HG02970 (cell line): Measurements from ENCODE around the gene DNAJB6.

ENCODE experiments used
- ATAC-seq: cut with Tn5 transposase; IDR thresholded peaks from one replicate; pipeline ENCODE4 v1.9.1; 2021; ENCODE audit warnings: mild to moderate bottlenecking, moderate library complexity, moderate number of reproducible peaks; ENCODE audit not compliant: unreplicated experiment, low FRiP score

The DNAJB6 gene

DNA sequence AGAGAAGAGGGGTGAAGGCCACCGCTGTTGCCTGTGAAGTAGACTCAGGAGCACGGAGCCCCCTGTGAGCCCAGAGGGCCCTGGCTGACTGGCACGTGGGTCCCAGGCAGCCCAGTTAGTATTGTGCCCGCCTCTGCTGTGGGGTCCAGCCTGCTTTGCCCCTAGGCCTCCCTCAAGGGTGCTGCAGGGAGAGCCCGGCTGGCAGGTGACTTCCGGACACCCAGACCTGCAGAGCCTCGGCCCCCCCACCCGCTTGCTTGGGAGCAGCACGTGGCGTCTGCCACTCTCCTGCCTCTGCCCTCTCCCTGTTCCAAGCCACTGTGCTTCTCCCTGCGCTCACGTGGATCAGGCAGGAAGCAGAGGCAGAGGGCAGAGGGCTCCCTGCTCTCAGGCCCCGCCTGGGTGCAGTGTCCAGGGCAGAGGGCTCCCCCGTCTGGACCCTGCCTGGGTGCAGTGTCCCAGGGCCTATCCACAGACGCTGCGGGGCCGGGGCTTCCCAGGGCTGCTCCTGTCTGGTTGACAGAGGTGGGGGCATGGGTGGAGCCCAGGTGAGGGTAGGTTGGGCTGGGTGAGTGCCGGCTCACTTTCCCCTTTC lies 88.4 kb downstream of the DNAJB6 start:
- no peak for ATAC-seq

DNA sequence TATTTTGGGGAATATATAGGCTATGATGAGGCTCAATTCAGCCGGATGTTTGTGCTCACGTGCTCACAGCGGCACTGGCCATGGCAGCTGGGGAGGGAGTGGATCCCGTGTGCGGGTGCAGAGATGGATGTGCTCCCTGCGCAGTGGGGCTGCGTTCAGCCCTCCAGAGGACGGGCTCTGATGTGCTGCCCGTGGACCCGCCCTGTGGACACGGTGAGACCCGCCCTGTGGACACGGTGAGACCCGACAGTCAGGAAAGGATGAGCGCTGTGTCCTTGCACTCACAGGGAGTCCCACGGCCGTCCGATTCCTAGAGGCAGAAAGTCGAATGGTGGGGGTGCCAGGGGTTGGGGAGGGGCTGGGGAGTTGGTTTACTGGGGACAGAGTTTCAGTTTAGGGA lies 89.0 kb downstream of the DNAJB6 start:
- no peak for ATAC-seq

DNA sequence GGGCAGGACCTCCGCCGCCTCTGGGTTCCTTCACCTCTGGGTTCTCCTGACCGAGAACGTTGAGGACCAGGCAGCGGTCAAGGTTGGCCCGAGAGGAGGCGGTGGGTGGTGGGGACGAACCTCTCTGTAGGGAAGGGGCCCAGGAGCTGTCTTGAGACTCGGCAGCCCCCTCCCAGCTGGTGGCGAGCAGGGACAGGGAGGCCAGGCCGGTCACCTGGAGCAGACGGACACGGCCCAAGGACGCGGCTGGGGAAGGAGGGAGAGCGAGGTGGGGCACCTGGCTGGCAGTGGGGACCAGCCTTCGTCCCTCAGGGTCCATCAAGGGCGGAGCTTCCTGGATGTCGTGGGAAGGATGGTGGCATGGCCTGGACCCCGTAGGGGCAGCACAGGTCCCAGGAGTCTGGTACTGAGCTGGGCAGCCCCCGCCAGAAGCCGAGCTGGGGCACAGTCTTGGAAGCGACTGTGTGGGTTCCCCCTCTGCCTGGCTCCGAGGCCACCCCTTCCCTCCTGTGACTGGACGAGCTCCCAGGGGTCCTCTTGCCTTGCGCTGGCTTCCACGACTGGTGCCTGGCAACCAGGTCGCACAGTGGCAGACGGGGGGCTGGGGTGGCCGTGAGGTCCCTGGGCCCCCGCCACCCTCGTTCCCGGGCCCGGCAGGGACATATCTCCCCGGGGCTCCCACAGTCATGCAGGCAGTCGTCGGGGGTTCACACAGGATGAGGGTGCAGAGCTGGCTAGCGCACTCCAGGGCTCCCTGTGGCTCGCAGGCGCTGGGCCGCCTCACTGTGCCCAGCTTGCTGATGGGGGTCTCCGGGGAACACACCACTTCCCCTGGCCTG lies 89.9 kb downstream of the DNAJB6 start:
- ATAC-seq: no peak

DNA sequence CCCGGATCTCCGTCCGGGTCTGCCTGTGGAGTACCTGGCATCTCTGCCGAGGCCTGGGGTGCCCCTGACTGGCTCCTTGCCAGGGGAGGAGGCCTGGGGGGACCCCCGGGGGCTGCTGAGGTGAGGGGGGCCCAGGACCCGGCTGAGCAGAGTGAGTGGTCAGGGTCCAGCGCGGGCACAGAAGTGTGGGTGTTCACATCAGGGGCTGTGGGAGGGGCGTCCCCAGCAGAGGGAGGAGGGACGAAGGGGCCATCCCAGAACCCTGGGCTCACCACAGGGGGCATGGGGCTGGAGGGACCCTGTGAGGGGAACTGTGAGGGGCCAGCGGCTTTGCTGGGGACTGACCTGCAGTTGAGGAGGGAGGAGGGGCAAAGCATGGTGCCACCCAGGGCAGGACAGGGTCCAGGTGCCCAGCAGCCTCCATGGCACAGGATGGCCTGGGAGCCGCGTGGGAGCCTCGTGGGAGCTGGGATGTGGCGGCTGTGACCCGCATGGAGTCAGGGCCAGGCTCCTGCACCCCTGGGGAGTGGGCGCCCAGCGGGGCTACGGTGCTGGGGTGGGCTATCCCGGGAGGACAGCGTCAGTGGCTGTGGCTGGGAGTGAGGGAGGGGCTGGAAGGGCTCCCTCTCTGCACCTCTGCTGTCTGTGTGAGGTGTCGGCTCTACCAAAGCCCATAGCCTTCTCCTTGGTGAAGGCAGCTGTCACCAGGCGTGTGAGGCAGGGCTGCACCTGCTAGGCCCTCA lies 91.2 kb downstream of the DNAJB6 start:
- ATAC-seq: no peak

DNA sequence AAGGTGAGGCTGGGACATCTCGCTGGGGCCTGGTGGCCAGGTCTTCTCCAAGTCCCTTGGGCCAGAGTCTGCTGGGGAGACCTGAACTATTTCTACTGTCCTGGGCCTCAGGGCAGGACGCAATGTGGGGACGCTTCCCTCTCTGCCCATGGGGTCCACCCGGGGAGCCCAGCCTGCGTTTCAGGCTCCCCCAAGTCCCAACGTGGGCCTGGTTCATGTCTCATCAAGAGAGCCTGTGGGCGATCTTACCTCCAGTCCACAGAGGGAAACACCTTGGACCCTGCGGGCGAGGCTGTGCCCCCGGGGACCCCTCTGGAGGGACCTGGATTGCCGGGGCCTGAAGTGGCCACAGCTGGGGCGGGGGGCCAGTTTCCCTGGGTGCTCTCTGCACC lies 91.7 kb downstream of the DNAJB6 start:
- ATAC-seq: no peak

DNA sequence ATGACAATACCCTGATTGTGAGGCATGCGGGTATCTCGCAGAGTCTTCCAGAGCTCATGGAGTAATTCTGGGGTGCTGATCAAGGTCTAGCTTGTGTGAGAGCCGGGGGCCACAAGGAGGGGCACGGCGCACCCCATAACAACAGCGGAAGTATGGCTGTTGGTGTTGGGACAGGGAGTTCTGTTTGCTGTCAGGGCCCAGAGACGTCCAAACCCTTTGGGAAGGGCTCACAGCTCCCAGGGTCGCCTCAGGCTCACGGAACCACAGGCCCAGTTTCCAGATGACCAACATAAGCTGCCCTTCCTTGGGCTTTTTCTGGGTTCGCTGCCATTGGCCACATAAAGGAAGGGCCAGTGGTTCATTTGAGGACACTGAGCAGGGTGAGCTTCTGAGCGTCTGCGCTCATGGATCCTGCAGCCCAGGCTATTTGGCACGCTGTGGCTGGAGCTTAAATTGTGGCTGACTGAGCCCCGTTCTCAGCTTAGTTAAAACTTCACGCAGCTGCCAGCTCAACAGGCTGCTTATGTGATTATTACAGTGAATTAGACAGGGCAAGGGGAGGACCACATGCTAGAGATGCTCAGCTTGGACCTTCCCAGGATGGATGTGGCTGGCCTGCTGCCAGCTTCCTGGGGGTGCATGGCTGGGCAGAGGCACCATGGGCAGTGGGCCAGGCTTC lies 92.3 kb downstream of the DNAJB6 start:
- no peak for ATAC-seq

DNA sequence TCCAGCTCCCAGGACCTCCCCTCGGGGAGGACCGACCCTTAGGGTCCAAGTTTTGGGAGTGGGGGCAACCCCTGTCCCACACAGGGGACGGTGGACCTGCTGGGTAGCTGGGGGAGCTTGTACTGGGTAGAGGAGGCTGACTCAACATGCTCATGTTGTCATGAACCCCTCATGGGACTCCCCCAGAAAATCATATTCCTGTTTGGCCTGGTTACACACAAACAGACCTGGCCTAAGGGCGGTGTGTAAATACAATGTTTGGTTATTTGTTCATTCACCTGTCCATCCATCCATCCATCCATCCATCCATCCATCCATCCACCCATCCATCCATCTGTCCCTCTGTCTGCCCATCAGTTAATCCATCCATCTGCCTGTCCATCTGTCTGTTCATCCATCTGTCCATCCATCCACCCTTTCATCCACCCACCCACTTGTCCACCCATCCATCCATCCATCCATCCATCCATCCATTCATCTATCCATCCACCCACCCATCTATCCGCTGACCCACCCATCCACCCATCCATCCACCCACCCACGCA lies 92.9 kb downstream of the DNAJB6 start:
- ATAC-seq: no peak

DNA sequence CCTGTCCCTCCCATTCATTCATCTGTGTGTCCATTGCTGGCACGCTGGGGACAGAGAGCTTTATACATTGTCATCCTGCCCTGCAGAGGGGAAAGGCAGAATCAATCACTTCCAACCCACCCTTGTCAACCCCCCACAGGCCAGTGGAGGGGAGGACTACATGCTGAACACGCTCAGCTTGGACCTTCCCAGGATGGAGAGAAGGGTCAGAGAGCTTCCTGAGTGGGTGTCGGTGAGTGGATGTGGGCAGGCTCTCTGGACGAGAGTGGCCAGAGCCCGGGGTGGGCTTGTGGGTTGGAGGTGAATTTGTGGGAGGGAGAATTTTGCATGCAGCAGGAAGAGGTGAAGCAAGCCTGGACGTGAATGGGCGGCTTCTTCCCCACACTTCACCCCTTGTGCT lies 93.9 kb downstream of the DNAJB6 start:
- ATAC-seq: no peak

DNA sequence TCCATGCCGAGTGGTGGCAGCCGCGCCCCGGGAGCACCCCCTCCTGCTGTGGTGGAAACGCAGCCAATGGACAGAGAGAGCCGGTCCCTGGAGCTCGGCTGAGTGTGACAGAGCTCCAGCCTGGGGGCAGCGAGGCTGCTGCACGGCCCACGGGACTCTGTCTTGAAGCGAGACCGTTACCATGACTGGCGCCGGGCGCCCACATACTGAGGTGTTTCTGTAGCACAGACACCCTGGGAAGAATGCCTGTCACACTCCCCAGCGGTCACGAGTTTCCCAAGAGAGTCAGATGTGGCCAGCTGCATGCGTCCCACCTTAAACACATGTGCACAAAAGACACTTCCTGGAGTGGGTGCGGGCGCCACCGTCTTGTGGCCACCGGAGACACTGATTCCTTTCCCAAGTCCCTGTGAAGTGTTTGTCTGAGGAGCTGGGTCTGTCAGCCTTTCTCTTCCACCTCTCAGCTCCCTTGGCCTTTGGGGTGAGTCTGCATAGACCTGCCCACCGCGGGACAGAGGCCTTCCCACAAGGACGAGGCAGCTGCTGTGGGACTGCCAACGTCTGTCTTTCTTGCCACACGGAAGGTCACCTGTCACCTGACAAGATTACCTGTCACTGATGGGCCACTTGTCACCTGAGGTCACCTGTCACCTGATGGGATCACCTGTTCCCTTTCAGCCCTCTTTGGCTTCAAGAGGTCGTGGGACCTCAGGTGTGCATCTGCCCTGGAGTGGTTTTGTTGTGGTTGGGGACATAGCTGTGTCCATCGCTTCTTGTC lies 94.6 kb downstream of the DNAJB6 start:
- ATAC-seq: no peak

DNA sequence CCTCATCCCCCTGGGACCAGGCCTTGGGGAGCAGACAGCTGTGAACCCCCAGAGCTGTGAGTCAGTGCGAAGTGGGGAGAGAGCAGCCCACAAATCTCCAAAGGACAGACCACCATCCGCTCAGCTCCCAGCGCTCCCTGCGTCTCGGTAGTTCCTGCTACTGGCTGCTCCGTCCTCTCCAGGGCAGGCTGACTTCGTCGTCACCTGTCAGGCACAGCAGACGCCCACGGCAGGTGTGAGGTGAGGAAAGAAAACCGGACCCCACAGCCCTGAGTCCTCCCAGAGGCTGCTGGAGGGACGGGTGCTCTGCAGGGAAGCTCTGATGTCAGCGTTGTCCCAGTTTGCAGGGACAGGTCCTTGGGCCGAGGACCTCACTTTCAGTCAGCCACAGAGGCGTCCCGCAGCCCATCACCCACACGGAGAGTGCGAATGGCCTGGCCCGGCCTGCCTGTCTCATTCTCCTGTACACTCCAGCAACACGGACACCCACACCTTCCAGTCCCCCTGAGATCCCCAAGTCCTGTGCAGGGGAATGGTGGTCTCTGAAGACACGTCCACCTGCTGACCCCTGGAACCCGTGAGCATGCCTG lies 95.2 kb downstream of the DNAJB6 start:
- ATAC-seq: no peak

DNA sequence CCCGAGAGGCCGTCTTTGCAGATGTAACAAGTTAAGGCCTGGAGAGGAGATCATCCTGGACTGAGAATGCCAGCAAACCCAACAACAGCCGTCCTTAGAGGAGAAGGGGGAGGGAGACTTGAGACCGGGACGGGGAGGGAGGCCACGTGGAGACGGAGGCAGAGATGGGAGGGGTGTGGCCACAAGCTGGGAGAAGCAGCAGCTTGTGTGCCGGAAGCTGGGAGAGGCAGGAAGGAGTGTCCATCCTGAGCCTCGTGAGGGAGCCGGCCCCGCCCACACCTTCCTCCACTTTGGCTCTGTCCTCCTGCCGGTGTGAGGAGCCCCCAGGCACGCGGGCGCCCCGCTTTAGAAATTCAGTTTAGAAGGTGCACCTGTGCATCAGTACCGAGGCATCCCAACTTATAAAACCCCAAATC lies 95.7 kb downstream of the DNAJB6 start:
- ATAC-seq: no peak

DNA sequence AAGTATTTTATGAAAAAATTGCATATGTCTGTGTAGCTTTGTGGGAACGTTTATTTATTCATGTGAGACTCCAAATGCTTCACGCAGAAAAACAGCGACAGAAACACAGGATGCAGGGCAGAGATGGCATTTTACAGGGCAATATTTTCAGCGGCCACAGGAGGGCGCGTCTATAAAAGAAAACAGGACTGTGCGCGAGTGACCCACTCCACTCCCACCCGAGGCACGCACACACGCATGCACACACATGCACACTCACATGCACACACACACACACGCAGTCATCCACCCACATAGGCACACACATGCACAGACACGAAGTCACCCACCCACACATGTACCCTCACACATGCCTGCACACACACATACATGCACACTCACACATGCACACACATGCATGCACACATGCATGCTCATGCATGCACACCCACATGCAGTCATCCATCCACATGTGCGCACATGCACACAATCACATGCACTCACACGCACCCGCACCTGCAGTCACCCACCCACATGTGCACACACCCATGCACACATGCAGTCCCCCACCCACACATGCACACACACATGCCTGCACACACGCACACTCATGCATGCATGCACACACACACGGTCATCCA lies 96.3 kb downstream of the DNAJB6 start:
- no peak for ATAC-seq

DNA sequence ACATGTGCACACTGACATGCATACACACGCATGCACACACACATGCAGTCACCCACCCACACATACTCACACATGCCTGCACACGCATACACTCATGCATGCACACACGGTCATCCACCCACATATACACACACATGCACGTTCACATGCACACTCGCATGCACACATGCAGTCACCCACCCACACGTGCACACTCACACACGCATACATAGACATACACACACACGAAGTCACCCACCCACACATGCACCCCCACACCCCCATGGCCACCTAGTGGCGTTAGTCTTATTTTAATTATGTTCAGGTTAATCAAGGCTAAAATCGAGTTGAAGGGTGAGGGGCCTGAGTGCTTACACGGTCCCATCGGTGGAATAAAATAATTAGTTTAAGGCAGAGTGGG lies 96.8 kb downstream of the DNAJB6 start:
- no peak for ATAC-seq

DNA sequence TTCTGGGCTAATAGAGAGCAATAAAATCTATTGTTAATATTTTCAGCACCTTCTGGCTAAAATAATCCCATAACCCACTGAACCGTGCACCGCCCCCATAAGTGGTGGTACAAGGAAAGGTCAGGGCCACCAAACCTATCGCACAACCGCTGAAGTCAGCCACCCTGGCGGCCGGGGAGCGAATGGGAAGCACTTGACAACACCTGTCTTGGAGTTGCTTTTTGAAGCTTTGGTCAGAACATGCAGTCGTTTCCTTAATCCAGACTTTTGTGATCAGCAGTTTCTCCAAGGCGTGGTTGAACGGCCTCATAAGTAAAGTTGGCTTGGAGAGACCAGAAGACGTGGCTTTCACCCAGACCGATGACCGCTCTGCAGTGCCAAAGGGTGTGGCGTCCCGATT lies 97.4 kb downstream of the DNAJB6 start:
- ATAC-seq: no peak

DNA sequence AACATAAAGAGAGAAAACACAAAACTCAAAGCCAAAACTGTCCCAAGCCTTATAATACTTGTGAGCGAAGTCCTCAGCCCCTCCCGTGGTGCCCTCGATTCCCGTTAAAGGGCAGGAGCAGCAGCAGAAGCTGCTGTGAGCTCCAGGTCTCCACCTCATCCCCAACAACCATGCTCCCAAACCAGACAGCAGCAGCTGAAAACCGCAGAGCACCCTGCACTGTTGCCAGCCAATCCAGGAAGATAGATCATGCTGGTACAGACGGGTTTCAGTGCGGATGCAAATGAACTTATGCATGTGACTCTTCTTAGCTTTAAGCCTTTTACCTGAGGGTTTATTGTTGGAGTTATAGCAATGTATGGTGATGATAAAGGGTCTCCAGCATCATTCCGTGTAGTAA lies 97.9 kb downstream of the DNAJB6 start:
- ATAC-seq: no peak

DNA sequence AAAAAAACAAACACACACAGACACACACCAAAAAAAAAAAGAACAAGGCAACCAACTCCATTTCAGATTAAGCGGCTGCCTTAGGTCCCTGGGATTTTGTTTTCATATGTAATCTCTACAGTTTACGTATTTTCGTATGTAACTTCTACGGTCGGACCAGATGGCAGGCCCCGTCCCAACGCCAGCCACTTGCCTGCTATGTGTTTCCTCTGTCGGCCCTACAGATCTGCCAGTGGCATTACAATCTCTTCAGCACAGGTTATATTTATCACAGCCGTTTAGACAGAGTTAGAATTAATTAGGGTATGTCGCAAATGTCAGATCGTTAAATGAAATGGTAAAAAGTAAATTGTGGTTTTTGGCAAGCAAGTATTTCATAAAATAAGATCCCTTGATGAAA lies 99.3 kb downstream of the DNAJB6 start:
- ATAC-seq: no peak

DNA sequence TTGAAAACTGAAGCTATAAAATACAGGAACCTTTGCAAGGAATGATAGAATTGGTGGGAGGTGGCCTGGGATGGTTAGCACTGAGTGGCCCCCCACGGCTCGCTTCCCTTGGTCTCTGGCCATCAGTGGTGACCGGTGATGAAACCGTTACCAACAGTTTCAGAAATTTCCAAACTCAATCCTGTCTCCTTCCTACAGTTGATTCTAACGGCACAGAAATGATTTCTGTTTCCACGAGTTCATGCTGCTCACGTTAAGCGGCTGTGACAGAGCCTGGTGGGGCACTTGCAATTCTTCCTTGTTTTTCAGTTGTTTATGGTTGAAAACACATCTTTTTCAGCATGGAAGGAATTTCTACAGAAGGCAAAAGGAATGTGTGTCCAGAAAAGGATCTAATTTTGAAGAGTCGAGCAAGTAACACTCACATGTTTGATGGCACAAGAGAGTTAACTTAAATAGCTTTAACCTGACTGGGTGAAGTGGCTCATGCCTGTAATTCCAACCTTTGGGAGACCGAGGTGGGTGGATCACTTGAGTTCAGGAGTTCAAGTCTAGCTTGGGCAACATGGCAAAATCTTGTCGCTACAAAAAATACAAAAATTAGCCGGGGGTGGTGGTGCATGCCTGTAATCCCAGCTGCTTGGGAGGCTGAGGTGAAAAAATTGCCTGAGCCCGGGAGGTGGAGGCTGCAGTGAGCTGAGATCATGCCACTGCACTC lies 100.1 kb downstream of the DNAJB6 start:
- no peak for ATAC-seq

DNA sequence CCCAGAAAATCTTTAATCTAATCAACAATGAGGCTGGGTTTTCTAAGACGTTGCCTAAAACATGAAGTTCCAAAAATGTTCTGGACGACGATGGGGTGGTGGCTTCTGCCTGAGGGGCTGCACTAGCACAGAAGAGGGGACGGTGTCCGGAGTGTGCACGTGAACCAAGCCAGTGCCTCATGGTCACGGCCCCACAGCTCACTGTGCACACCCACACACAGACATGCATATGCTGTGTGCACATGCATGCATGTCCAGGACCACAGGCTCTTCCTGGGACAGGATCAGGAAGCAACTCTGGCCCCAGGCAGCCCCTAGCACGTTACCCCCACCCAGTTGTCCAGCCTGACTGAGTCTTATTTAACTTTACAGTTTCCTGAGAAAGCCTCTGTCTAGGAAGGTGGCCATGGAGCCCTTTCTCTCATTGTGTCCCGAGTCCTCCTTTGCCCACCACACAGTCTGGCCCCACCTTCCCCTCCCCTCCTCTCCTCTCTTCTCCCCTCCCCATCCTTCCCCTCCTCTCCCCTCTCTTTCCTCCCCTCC lies 100.8 kb downstream of the DNAJB6 start:
- no peak for ATAC-seq
